ENCODE data around the gene SH3BP2. TPM values are rescaled to one million over a fixed set of nuclear protein-coding genes. Genes with fewer than 3 reads are reported as not detected.

SH3BP2 gene
- polyA plus RNA-seq, 2 donors, result 14.3 to 45.1 TPM

GRCh38 chr4:2825740-2826139 lies 32.9 kb downstream of the SH3BP2 start:
- 82 to 86% methylated on average over 13 of the region's 13 CpGs for WGBS, 2 donors
- peaks cover 6 to 80% of the 10 kb centered on the region in 2 donors for H3K36me3 ChIP-seq (ENCODE audit: control insufficient read depth in 2 of 2, insufficient read depth in 2 of 2, low read length in 1 of 2)

DNA sequence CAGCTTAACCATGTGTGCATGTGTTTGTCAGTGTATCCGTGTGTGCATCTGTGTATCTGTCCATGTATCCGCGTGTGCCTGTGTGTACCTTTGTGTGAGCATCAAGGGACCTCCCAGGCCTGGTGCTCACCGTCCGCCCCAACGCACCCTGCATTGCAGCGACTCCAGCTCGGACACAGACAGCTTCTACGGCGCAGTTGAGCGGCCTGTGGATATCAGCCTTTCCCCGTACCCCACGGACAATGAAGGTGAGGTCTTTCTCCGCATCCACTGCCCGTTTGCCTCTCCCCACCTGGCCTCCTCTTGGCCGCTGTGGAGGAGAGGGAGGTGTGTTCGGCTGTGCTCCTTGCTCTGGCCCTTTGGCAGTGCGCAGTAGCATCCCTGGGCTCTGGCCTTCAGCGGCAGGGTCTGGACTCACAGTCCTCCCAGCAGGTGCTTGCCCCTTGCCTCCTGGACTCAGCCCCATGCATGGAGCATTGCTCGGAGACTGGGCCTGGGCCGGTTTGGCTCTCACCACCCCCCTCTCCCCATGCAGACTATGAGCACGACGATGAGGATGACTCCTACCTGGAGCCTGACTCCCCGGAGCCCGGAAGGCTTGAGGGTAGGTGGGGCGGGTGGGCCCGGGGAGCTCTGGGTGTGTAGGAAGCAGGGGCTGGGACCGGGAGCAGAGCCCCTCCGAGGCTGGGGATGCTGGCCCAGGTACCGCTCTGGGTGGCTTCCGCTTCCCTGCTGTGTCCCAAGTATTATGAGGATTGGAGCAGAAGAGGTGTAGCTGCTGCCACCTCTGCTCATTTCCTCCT lies 34.4 kb downstream of the SH3BP2 start:
- Histone ChIP-seq H3K9me3 (ENCODE audit: control insufficient read depth in 2 of 2, insufficient read depth in 1 of 2, low read depth in 1 of 2, low read length in 1 of 2) (peaks cover 0 to 3% of the 10 kb centered on the region in 2 donors), H3K27ac (ENCODE audit: low read depth in 2 of 2, low read length in 1 of 2) (no peak overlapping the region), H3K4me1 (ENCODE audit: control insufficient read depth in 2 of 2, insufficient read depth in 2 of 2, low read length in 1 of 2) (no peaks in the 10 kb centered on the region), H3K36me3 (ENCODE audit: control insufficient read depth in 2 of 2, insufficient read depth in 2 of 2, low read length in 1 of 2) (peaks cover 6 to 90% of the 10 kb centered on the region in 2 donors), H3K4me3 (ENCODE audit: low read depth in 1 of 2, low read length in 2 of 2) (no peak overlapping the region), H3K27me3 (ENCODE audit: control insufficient read depth in 1 of 2, insufficient read depth in 2 of 2, low read length in 2 of 2) (no peaks in the 10 kb centered on the region)
- WGBS, 2 donors, result 91 to 94% methylated on average over 29 to 31 of the region's 31 CpGs

More at GRCh38 chr4:2825740-2826139, 32.9 kb downstream of the SH3BP2 start:
- Histone ChIP-seq H3K27ac (ENCODE audit: low read depth in 2 of 2, low read length in 1 of 2) (no peak overlapping the region), H3K4me3 (ENCODE audit: low read depth in 1 of 2, low read length in 2 of 2) (no peak overlapping the region), H3K4me1 (ENCODE audit: control insufficient read depth in 2 of 2, insufficient read depth in 2 of 2, low read length in 1 of 2) (no peaks in the 10 kb centered on the region), H3K27me3 (ENCODE audit: control insufficient read depth in 1 of 2, insufficient read depth in 2 of 2, low read length in 2 of 2) (no peaks in the 10 kb centered on the region), H3K9me3 (ENCODE audit: control insufficient read depth in 2 of 2, insufficient read depth in 1 of 2, low read depth in 1 of 2, low read length in 1 of 2) (peaks cover 0 to 3% of the 10 kb centered on the region in 2 donors)

GRCh38 chr4:2827874-2828751 lies 35.2 kb downstream of the SH3BP2 start:
- H3K9me3 ChIP-seq (ENCODE audit: control insufficient read depth in 2 of 2, insufficient read depth in 1 of 2, low read depth in 1 of 2, low read length in 1 of 2), result peaks cover 0 to 3% of the 10 kb centered on the region in 2 donors
- 81 to 85% methylated on average over 22 to 23 of the region's 24 CpGs for WGBS, 2 donors
- peaks cover 6 to 89% of the 10 kb centered on the region in 2 donors for H3K36me3 ChIP-seq (ENCODE audit: control insufficient read depth in 2 of 2, insufficient read depth in 2 of 2, low read length in 1 of 2)
- no peaks in the 10 kb centered on the region for H3K4me1 ChIP-seq (ENCODE audit: control insufficient read depth in 2 of 2, insufficient read depth in 2 of 2, low read length in 1 of 2)
- H3K27ac ChIP-seq (ENCODE audit: low read depth in 2 of 2, low read length in 1 of 2), result no peak overlapping the region
- H3K4me3 ChIP-seq (ENCODE audit: low read depth in 1 of 2, low read length in 2 of 2), result no peak overlapping the region
- H3K27me3 ChIP-seq (ENCODE audit: control insufficient read depth in 1 of 2, insufficient read depth in 2 of 2, low read length in 2 of 2), result no peaks in the 10 kb centered on the region

- H3K9me3 ChIP-seq (ENCODE audit: control insufficient read depth in 2 of 2, insufficient read depth in 1 of 2, low read depth in 1 of 2, low read length in 1 of 2), result peaks cover 0 to 3% of the 10 kb centered on the region in 2 donors
- H3K4me3 ChIP-seq (ENCODE audit: low read depth in 1 of 2, low read length in 2 of 2), result no peak overlapping the region
- peaks cover 6 to 89% of the 10 kb centered on the region in 2 donors for H3K36me3 ChIP-seq (ENCODE audit: control insufficient read depth in 2 of 2, insufficient read depth in 2 of 2, low read length in 1 of 2)
- H3K27ac ChIP-seq (ENCODE audit: low read depth in 2 of 2, low read length in 1 of 2), result no peak overlapping the region
- H3K27me3 ChIP-seq (ENCODE audit: control insufficient read depth in 1 of 2, insufficient read depth in 2 of 2, low read length in 2 of 2), result no peaks in the 10 kb centered on the region
- 88 to 93% methylated on average over 17 of the region's 17 CpGs for WGBS, 2 donors
- no peaks in the 10 kb centered on the region for H3K4me1 ChIP-seq (ENCODE audit: control insufficient read depth in 2 of 2, insufficient read depth in 2 of 2, low read length in 1 of 2)
These were observed 35.9 kb downstream of the SH3BP2 start for GRCh38 chr4:2828758-2829181.

DNA sequence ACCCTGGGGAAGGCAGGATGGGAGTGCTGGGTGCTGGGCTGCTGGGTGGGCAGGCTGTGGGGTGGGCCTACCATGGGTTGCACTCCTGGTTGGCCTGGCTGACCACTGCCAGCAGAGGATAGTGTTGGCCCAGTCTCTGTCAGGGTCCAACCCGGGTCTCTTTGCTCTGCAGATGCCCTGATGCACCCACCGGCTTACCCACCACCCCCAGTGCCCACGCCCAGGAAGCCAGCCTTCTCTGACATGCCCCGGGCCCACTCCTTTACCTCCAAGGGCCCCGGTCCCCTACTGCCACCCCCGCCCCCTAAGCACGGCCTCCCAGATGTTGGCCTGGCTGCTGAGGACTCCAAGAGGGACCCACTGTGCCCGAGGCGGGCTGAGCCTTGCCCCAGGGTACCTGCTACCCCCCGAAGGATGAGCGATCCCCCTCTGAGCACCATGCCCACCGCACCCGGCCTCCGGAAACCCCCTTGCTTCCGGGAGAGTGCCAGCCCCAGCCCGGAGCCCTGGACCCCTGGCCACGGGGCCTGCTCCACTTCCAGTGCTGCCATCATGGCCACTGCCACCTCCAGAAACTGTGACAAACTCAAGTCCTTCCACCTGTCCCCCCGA lies 36.5 kb downstream of the SH3BP2 start:
- Histone ChIP-seq H3K9me3 (ENCODE audit: control insufficient read depth in 2 of 2, insufficient read depth in 1 of 2, low read depth in 1 of 2, low read length in 1 of 2) (peaks cover 0 to 3% of the 10 kb centered on the region in 2 donors), H3K4me1 (ENCODE audit: control insufficient read depth in 2 of 2, insufficient read depth in 2 of 2, low read length in 1 of 2) (no peaks in the 10 kb centered on the region), H3K27ac (ENCODE audit: low read depth in 2 of 2, low read length in 1 of 2) (no peak overlapping the region), H3K27me3 (ENCODE audit: control insufficient read depth in 1 of 2, insufficient read depth in 2 of 2, low read length in 2 of 2) (no peaks in the 10 kb centered on the region), H3K4me3 (ENCODE audit: low read depth in 1 of 2, low read length in 2 of 2) (no peak overlapping the region), H3K36me3 (ENCODE audit: control insufficient read depth in 2 of 2, insufficient read depth in 2 of 2, low read length in 1 of 2) (peaks cover 6 to 89% of the 10 kb centered on the region in 2 donors)
- 92% methylated on average over 18 of the region's 18 CpGs for WGBS, 2 donors

DNA sequence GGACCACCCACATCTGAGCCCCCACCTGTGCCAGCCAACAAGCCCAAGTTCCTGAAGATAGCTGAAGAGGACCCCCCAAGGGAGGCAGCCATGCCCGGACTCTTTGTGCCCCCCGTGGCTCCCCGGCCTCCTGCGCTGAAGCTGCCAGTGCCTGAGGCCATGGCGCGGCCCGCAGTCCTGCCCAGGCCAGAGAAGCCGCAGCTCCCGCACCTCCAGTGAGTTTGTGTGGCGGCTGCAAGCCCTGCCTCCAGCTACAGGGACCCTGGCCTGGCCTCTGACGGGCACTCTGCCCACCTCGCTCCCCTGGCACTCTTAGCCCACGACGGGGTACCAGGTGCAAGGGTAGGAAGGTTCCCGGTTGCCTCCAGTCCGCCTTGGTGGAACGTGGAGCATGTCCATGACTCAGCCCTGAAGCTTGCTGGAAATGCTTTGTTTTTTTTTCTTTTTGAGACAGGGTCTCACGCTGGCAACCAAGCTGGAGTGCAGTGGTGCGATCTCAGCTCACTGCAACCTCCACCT lies 37.1 kb downstream of the SH3BP2 start:
- Histone ChIP-seq H3K27me3 (ENCODE audit: control insufficient read depth in 1 of 2, insufficient read depth in 2 of 2, low read length in 2 of 2) (no peaks in the 10 kb centered on the region), H3K4me3 (ENCODE audit: low read depth in 1 of 2, low read length in 2 of 2) (no peak overlapping the region), H3K9me3 (ENCODE audit: control insufficient read depth in 2 of 2, insufficient read depth in 1 of 2, low read depth in 1 of 2, low read length in 1 of 2) (peaks cover 0 to 3% of the 10 kb centered on the region in 2 donors), H3K4me1 (ENCODE audit: control insufficient read depth in 2 of 2, insufficient read depth in 2 of 2, low read length in 1 of 2) (no peaks in the 10 kb centered on the region), H3K27ac (ENCODE audit: low read depth in 2 of 2, low read length in 1 of 2) (no peak overlapping the region), H3K36me3 (ENCODE audit: control insufficient read depth in 2 of 2, insufficient read depth in 2 of 2, low read length in 1 of 2) (peaks cover 6 to 88% of the 10 kb centered on the region in 2 donors)
- 89 to 92% methylated on average over 19 of the region's 19 CpGs for WGBS, 2 donors

DNA sequence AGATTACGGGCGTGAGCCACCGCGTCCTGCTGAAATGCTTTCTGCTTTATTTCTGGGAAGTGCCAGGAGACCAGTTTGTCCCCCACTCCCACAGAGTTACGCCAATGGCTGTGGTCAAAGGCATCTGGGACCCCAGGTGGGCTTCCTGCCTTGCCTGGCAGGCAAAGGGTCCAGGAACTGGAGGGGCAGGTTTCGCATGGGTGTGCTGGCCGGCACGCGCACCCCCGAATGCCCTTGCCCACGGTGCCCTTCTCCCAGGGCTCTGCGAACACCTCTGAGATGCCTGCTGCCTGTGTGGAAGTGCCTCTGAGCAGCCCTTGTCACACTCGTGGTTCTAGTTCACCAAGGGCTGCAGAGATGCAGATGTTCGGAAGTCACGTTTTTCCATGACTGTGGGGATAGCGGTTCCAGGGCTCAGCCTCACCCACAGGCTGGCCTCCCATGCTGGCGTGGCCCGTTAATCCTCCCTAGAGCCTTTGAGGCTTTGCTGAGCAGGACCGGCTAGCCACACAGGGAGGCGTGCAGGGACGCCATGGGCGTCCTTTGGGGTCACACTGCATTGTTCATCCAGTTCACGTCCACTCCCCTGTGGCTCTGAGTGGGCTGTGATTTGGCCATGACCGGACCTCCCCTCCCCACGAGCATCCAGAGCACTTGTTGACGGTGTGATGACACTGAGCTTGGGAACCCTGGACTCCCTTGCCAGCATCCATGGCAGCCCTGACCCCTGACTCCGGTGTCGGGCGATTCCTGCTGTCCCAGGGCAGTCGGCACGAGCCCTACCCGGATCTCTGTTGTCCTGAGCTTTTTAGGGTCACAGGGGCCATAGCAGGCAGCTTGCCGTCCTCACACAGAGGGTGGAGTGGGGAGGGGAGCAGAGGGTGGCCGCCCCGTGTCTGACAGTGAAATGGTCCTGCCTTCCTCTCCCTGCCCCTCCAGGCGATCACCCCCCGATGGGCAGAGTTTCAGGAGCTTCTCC lies 38.0 kb downstream of the SH3BP2 start:
- Histone ChIP-seq H3K4me3 (ENCODE audit: low read depth in 1 of 2, low read length in 2 of 2) (no peak overlapping the region), H3K27me3 (ENCODE audit: control insufficient read depth in 1 of 2, insufficient read depth in 2 of 2, low read length in 2 of 2) (no peaks in the 10 kb centered on the region), H3K36me3 (ENCODE audit: control insufficient read depth in 2 of 2, insufficient read depth in 2 of 2, low read length in 1 of 2) (peaks cover 2 to 82% of the 10 kb centered on the region in 2 donors), H3K4me1 (ENCODE audit: control insufficient read depth in 2 of 2, insufficient read depth in 2 of 2, low read length in 1 of 2) (no peaks in the 10 kb centered on the region), H3K9me3 (ENCODE audit: control insufficient read depth in 2 of 2, insufficient read depth in 1 of 2, low read depth in 1 of 2, low read length in 1 of 2) (peaks cover 0 to 3% of the 10 kb centered on the region in 2 donors), H3K27ac (ENCODE audit: low read depth in 2 of 2, low read length in 1 of 2) (no peak overlapping the region)
- WGBS, 2 donors, result 87 to 92% methylated on average over 37 of the region's 37 CpGs

- H3K27ac ChIP-seq (ENCODE audit: low read depth in 2 of 2, low read length in 1 of 2), result no peak overlapping the region
- H3K27me3 ChIP-seq (ENCODE audit: control insufficient read depth in 1 of 2, insufficient read depth in 2 of 2, low read length in 2 of 2), result no peaks in the 10 kb centered on the region
- H3K9me3 ChIP-seq (ENCODE audit: control insufficient read depth in 2 of 2, insufficient read depth in 1 of 2, low read depth in 1 of 2, low read length in 1 of 2), result no peaks in the 10 kb centered on the region
- H3K4me1 ChIP-seq (ENCODE audit: control insufficient read depth in 2 of 2, insufficient read depth in 2 of 2, low read length in 1 of 2), result no peaks in the 10 kb centered on the region
- peaks cover 3 to 82% of the 10 kb centered on the region in 2 donors for H3K36me3 ChIP-seq (ENCODE audit: control insufficient read depth in 2 of 2, insufficient read depth in 2 of 2, low read length in 1 of 2)
- 93 to 94% methylated on average over 36 of the region's 36 CpGs for WGBS, 2 donors
- no peak overlapping the region for H3K4me3 ChIP-seq (ENCODE audit: low read depth in 1 of 2, low read length in 2 of 2)
These were observed 38.9 kb downstream of the SH3BP2 start for GRCh38 chr4:2831611-2832308.

Measured in esophagus (tissue), 2 donors.